ENCODE measurements around the gene UFC1.

UFC1 gene

GRCh38 chr1:161172349-161172748 lies 18.6 kb downstream of the UFC1 start:
- no peak for DNase-seq

GRCh38 chr1:161172776-161173376 lies 19.1 kb downstream of the UFC1 start:
- DNase-seq = no peak

- DNase-seq = no peak
Measured at GRCh38 chr1:161173711-161174110, 19.9 kb downstream of the UFC1 start.

DNA sequence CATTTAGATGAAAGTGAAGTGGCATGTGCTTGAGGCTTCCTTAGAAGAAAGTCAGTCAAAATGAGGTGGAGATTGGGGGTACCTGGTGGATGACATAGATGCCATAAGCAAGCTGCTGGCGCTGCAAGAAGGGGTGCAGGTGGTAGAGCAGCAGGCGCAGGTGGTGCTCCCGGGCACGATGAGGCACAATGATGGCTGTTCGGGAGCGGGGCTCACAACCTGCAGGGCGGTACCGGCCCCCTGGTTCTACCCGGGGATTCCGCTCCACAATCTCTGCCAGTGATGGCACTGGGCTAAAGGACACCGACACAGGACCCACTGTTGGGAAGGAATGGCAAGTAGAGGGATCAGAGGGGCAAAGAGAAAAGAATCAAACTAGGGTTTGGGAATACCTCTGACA lies 21.1 kb downstream of the UFC1 start:
- no peak for DNase-seq

DNA sequence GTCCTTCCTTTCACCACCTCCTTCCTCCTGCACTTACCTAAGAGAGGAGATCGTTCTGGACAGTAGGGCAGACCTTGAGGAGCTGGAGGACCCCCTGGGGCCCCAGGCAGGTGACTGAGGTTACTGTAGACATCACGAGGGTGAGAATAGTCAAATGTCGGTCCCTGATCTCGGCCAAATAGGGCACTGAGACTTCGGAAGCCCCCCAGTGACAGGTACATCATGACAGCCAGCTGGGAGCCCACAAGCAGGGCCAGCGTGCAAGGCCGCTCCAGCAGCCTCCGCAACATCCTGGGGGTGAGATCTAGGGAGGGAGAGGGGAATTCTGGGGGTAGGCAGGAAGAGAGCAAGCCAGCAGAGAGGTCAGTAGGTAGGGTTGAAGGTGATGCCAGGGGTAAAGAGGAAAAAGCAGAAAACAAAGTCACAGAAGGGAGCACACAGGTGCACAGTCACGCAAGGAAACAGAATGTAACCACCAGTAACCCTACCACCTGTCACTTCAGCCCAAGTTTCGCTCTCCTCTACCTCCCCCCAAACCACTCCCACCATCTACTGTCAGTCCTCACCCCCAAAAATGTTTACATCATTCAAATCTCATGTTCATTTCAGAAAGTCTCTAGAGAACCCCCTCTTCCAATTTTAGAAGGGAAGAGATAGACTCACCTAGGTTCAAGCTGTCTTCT lies 22.1 kb downstream of the UFC1 start:
- no peak for DNase-seq

GRCh38 chr1:161176468-161177111 lies 22.8 kb downstream of the UFC1 start:
- no peak for DNase-seq

DNA sequence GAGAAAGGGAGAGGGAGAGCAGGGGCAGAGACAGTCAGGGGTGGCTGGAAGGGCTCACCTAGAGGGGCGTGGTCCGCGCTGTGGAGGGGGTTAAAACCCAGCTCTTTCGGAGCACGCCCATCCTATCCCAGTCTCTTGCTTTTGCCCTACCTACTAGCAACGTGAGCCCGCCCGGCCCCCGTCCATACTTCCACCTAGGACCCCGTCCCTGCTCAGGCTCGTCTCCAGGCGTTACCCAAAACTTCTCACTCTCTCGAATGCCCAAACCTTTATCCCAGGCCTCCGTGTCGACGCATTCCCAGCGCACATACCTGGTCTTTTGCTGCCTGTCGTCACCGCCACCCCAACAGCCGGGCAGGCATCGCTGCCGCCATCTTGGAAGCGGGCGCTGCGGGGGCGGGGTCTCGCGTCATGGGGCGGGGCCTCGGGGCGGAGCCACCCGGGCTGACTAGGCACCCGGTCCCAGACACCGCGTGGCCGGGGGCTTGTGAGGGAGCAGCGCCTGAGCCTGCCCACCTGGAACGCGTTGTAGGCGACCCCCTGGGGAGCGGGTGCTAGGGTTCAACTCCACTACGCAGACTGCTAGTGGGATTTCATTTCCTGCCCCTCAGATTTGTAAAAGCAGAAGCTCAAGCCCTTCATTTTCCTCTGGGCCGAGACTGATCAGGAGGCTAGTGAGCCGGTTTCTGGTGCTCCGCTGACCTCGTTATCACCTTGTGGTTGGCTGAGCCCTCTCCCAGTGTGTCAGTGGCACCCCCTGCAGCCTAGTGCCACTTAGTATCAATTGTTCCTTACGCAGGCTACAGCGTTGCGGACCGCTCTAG lies 23.5 kb downstream of the UFC1 start, which contains the start of gene B4GALT3:
Gene B4GALT3 (minus strand): TSS at position 396 of the 824 bp plus-strand sequence. CDS start 1,447 bp downstream, outside the sequence.
- DNase-seq = peak; percentile 99

DNA sequence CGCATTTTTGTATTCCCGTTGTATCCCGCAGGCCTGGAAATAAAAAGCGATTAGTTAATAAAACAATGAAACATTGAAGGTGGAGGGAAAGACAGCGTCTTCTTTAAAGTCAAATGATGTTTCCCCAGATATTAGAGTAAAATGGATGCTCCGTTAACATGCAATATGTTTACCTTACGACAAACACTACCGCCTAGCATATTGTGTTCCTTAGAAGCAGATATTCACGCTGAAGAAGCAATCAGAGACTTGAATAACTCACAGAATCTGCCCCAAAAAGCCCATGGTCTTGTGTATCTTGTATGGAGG lies 24.1 kb downstream of the UFC1 start:
- DNase-seq = no peak

- no peak for DNase-seq
Measured at GRCh38 chr1:161179698-161180097, 25.9 kb downstream of the UFC1 start.

GRCh38 chr1:161180639-161181038 lies 26.9 kb downstream of the UFC1 start:
- DNase-seq = no peak

GRCh38 chr1:161182214-161182613 lies 28.4 kb downstream of the UFC1 start:
- DNase-seq = peak; percentile 44

DNA sequence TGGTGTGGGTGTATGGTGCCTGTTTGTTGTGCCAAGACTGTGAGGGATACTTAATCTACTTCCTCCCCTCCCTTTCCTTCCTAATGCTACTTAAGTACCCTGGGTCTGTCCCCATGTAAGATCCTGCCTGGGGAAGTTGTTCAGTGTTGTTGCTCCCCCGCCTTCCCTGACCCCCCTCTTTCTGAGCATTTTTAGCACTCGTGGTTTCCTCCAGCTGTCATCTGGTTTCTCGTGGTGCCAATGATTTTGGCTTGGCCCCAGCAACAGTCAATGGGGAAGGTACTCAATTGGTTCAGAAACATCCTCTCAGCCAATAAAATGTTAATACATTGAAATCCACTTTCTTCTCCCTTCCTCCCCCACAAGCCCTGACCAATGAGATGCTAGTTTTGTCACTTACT lies 31.5 kb downstream of the UFC1 start:
- DNase-seq = peak; percentile 33

DNA sequence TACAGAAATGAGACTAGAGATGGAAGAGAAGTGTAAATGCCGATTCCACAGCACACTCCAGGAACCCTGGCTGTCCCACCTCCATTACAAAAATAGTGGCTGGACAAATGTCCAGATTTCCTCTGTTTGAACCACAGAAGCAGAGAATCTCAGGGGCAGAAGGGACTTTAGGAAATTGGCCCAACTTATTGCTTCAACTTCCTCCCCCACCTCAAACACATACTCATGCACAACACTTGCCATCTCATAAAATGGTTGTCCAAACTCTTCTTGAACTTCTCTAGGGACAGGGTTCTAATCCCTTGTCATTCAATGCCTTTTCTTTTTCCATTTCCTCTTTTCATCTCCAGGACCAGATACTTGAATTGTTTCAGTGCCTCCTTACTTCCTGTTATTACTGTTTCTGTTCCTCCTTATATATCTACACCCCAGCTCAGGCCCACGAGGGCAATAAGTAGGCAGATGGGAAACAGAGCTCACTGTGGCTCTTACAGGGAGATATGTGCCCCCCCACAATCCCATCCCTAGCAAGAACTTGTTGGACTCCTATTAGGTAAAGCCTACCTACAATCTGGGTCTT lies 32.0 kb downstream of the UFC1 start:
- DNase-seq = no peak

GRCh38 chr1:161187311-161187710 lies 33.5 kb downstream of the UFC1 start:
- no peak for DNase-seq

GRCh38 chr1:161188381-161188780 lies 34.6 kb downstream of the UFC1 start:
- no peak for DNase-seq

GRCh38 chr1:161189036-161189435 lies 35.3 kb downstream of the UFC1 start:
- DNase-seq = no peak

DNA sequence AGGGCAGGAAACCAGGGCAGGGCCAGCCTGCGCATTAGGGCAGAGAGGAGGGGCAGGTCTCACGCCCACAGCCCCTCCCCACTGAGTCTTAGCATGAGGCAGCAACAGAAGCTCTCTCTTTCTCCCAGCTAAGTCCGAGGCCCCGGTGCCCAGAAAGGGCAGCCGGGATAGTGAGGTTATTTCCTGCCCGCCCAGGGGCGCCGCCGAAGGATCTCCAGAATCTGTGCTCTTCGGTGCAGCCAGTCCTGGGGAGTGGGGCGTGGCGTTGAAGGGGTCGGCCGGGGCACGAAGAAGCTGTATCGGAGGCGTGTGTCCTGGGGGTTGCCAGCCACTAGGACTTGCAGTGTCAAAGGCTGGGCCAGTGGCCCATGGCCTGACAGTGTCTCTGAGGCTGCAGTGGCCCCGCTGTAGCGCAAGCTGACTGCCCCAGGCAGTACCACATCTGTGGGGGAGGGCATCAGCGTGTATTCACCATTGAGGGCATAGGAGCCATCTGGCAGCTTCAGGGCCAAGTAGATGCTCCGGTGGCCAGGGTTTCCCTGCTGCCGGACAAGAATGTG lies 37.3 kb downstream of the UFC1 start:
- DNase-seq = no peak

DNA sequence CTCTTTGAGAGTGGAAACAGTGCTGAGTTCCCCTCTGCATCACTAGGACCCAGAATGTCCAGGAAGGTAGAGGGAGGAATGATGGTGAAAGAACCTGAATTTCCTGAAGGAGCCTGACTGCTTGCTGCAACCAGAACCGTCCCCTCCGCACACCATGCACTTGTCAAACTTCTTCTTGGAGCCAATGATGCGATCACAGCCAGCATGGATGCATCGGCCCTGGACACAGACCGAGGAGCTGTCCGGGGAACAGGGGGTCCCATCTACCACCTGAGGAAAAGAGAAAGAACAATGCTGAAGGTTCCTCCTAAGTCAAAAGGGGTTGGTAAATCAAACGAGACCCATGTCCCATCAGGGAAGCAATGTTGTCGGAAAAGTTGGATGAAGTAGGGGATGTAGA lies 38.2 kb downstream of the UFC1 start:
- no peak for DNase-seq

DNA sequence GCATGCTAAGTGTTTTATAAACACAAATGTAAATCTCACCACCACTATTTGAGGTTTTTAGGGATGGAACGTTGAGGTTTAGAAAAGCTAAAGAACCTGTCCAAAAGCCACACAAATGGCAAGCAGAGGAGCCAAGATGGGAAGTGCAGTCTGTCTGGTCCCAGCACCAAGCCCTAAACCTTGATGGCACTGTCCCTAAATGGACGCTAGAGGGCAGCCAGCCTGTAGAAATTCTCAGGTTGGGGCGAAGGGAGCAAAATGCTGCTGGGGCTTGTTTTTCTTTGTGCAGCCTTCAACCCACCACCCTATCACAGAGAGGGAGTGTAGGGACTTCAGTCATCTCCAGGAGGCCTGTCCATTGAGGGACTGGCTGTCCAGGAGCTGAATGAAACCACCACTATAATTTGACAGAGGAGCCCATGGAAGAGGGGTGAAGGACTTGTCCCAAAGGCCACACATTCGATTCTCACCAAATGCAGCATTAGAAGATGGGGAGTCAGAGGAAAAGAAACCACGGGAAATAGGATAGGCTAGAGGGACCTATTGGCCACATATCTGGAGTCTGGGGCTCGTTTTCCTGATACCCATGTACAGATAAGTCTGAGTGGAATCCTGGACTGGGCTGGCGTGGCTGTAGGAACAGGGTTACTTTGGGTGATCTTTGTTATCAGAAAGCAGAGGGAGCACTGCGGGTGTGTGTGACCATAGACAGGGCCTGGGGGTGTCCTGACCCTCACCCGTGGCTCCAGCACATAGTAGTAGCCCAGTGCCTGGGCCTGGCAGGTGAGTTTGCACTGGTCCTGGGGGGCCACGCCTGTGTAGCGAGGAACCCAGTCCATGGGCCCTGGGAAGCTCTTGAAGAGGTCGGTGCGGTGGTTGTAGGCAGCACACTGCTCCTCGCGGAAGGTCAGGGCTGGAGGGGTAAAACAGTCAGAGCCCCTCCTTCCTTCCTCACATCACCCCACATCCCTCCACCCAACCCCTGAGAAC lies 39.0 kb downstream of the UFC1 start:
- DNase-seq = peak; percentile 59

GRCh38 chr1:161193561-161194235 lies 39.9 kb downstream of the UFC1 start:
- no peak for DNase-seq

- no peak for DNase-seq
Measured at GRCh38 chr1:161195171-161195570, 41.4 kb downstream of the UFC1 start.

All from stimulated activated CD4-positive, alpha-beta T cell treated with anti-CD3 and anti-CD28 coated beads, Interleukin-12 subunit alpha, Interleukin-12 subunit beta, amount 100 ng/mL, for 4 hours (primary cell).